CD4-positive, alpha-beta T cell (primary cell): Measurements from ENCODE around the gene C11orf21. TPM values are rescaled to one million over a fixed set of nuclear protein-coding genes. Genes with fewer than 3 reads are reported as not detected.

Experiments
- ATAC-seq: fragments of 200-7000 bp; cut with Tn5 transposase; one replicate; pipeline ENCODE4 v1.10.0; 2022; ENCODE audit warnings: mild to moderate bottlenecking; ENCODE audit not compliant: poor library complexity
- CTCF ChIA-PET: fragments of 350-600 bp; sonication (Branson Sonifier 250); formaldehyde crosslinking; loops from one replicate; lab custom pipeline; 2021; ENCODE audit warnings: antibody characterized with exemption, inconsistent platforms; lab: Charles Lee
- POLR2A ChIA-PET: fragments of 350-600 bp; sonication (Branson Sonifier 250); formaldehyde crosslinking; loops from one replicate; lab custom pipeline; 2021; ENCODE audit warnings: antibody characterized with exemption, inconsistent platforms; lab: Charles Lee
- DNase-seq, 14 experiments: peaks; one replicate each; pipeline ENCODE4 v3.0.0-alpha.2; 2013 to 2020; ENCODE audit warnings: mixed read lengths in 2 of 14
- H3K27ac ChIP-seq, 2 donors: one replicate each; pipeline versions ENCODE4 v1.5.1 to v1.7.0; 2013; ENCODE audit warnings: low read length in 2 of 2, low read depth in 1 of 2, mild to moderate bottlenecking in 1 of 2
- H3K27me3 ChIP-seq, 2 experiments: 1 replicate in 1 of 2; 2 replicates in 1 of 2; pipeline versions ENCODE4 v1.6.1 to v1.7.0; 2013; ENCODE audit warnings: low read length in 2 of 2, control low read depth in 1 of 2, mild to moderate bottlenecking in 1 of 2, moderate library complexity in 1 of 2; ENCODE audit not compliant: insufficient read depth in 2 of 2, control insufficient read depth in 1 of 2
- H3K36me3 ChIP-seq: one replicate; pipeline ENCODE4 v1.6.1; 2013; ENCODE audit warnings: low read length, control low read depth; ENCODE audit not compliant: insufficient read depth
- H3K4me1 ChIP-seq: one replicate; pipeline ENCODE4 v1.6.1; 2013; ENCODE audit warnings: low read length, control low read depth; ENCODE audit not compliant: insufficient read depth
- H3K4me3 ChIP-seq: one replicate; pipeline ENCODE4 v1.5.1; 2013; ENCODE audit warnings: mild to moderate bottlenecking, low read length, moderate library complexity
- H3K9me3 ChIP-seq, 2 experiments: 1 replicate in 1 of 2; 2 replicates in 1 of 2; pipeline versions ENCODE4 v1.6.1 to v1.7.0; 2013; ENCODE audit warnings: low read length in 2 of 2, mild to moderate bottlenecking in 2 of 2, control low read depth in 1 of 2, moderate library complexity in 1 of 2; ENCODE audit not compliant: control insufficient read depth in 1 of 2, insufficient read depth in 1 of 2
- H3K27ac Mint-ChIP-seq: one replicate; pipeline ENCODE4 v1.8.0; 2020; ENCODE audit warnings: mixed read lengths
- H3K27me3 Mint-ChIP-seq: one replicate; pipeline ENCODE4 v1.8.0; 2021; ENCODE audit warnings: mixed read lengths
- H3K36me3 Mint-ChIP-seq: one replicate; pipeline ENCODE4 v1.8.0; 2021; ENCODE audit warnings: low read depth, mixed read lengths
- H3K4me1 Mint-ChIP-seq: one replicate; pipeline ENCODE4 v1.8.0; 2021; ENCODE audit warnings: low read depth, mixed read lengths
- H3K4me3 Mint-ChIP-seq: one replicate; pipeline ENCODE4 v1.8.0; 2020; ENCODE audit warnings: mild to moderate bottlenecking, mixed read lengths
- H3K9me3 Mint-ChIP-seq: one replicate; pipeline ENCODE4 v1.8.0; 2020; ENCODE audit warnings: mixed read lengths
- intact Hi-C, 2 experiments: fragments of 100-400 bp; cut with DNase I in 1 of 2; cut with micrococcal nuclease in 1 of 2; formaldehyde crosslinking; loops; one replicate each; pipeline versions ENCODE4 v1.15.1 to v1.9.0; 2023 to 2025; cut with DNase I, micrococcal nuclease
- total RNA-seq, 174 experiments: library from RNA in 2 of 174; stranded (reverse) in 2 of 174; gene quantifications; one replicate each; pipeline ENCODE4 v1.2.3 and lab custom pipeline; 2021 to 2026
- TF ChIP-seq, protein P1 (sequence below): fragments of 200-600 bp; IDR thresholded peaks from one replicate; pipeline ENCODE4 v1.8.0; 2022; ENCODE audit warnings: antibody characterized with exemption, mild to moderate bottlenecking

C11orf21 gene
- total RNA-seq, 2 experiments from 2014 or later = 71.2 to 71.7 TPM

DNA sequence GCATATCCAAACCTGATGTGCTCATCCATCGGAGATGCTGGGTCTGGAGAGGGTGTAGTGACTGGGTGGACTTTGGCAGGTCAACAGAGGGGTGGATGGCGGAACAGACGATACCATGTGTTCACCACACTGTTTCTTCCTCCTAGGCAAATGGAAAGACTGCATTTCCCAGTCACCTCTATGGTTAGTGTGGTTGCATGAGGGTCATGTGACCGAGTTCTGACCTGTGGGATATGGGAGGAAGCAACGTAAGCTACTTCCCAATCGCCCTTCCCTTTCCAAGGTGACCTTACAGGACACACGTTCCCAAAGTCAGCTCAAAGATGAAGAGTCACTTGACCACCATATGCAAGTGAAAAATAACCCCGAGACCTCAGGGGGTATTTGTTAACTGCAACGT is 27.8 kb upstream of the C11orf21 start:
- CTCF ChIA-PET = no interaction called here
- Mint-ChIP-seq H3K4me1 (no peaks in the 10 kb centered on the region), H3K9me3 (no peaks in the 10 kb centered on the region), H3K36me3 (no peaks in the 10 kb centered on the region), H3K27me3 (peaks cover 10% of the 10 kb centered on the region), H3K4me3 (no peak overlapping the region), H3K27ac (no peak overlapping the region)
- POLR2A ChIA-PET = no interaction called here
- Histone ChIP-seq H3K9me3 (peaks cover 0 to 25% of the 10 kb centered on the region in 2 experiments), H3K36me3 (no peaks in the 10 kb centered on the region), H3K27ac (no peak overlapping the region), H3K4me1 (no peaks in the 10 kb centered on the region), H3K27me3 (peaks cover 4 to 6% of the 10 kb centered on the region in 2 experiments), H3K4me3 (no peak overlapping the region)
- no peak for DNase-seq
- no peak for ATAC-seq
- TF ChIP-seq, protein P1, sequence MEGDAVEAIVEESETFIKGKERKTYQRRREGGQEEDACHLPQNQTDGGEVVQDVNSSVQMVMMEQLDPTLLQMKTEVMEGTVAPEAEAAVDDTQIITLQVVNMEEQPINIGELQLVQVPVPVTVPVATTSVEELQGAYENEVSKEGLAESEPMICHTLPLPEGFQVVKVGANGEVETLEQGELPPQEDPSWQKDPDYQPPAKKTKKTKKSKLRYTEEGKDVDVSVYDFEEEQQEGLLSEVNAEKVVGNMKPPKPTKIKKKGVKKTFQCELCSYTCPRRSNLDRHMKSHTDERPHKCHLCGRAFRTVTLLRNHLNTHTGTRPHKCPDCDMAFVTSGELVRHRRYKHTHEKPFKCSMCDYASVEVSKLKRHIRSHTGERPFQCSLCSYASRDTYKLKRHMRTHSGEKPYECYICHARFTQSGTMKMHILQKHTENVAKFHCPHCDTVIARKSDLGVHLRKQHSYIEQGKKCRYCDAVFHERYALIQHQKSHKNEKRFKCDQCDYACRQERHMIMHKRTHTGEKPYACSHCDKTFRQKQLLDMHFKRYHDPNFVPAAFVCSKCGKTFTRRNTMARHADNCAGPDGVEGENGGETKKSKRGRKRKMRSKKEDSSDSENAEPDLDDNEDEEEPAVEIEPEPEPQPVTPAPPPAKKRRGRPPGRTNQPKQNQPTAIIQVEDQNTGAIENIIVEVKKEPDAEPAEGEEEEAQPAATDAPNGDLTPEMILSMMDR = no peak
- intact Hi-C loops = no loop called here

DNA sequence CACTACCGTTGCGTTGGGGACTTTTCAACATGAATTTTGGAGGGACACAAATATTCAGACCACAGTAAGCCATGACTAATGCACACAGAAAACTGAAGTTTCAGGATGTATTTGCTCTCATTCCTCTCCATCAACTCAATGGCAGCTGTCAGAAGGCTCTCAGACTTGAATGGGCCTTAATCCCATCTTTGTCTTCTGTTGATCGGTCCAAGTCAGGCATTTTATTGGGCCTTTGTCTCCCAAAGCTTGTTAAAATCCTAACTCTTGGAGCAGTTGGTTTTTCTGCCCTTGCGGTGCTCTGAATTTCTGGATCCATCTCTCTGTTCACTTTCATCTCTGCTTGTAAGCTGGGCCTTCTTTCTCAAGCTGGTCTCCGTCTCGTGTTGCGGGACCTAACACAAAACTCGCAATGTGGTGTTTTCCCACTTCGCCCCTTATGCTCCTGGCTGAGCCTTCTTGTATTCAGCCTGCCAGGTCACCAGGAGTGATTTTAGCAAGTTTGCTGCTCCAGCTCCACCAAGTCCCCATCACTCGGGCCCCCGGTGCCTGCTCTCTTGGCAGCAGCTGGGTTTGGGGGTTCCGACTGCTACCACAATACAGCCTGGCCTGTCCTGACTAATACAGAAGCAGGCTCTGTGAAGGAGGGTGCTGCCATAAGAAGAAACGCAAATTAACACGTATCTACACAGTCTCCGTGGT is 27.1 kb upstream of the C11orf21 start:
- Histone ChIP-seq H3K4me3 (no peak overlapping the region), H3K27ac (no peak overlapping the region), H3K36me3 (no peaks in the 10 kb centered on the region), H3K4me1 (no peaks in the 10 kb centered on the region), H3K27me3 (peaks cover 4 to 6% of the 10 kb centered on the region in 2 experiments), H3K9me3 (peaks cover 0 to 25% of the 10 kb centered on the region in 2 experiments)
- no peaks in the 10 kb centered on the region for H3K9me3 Mint-ChIP-seq
- H3K27ac Mint-ChIP-seq = no peak overlapping the region
- H3K27me3 Mint-ChIP-seq = peaks cover 10% of the 10 kb centered on the region
- CTCF ChIA-PET = no interaction called here
- intact Hi-C loops = no loop called here
- H3K4me3 Mint-ChIP-seq = no peak overlapping the region
- no peaks in the 10 kb centered on the region for H3K36me3 Mint-ChIP-seq
- TF ChIP-seq, protein P1 = no peak
- no peaks in the 10 kb centered on the region for H3K4me1 Mint-ChIP-seq
- POLR2A ChIA-PET = no interaction called here
- ATAC-seq = no peak
- no peak for DNase-seq

GRCh38 chr11:2328021-2328420 is 26.3 kb upstream of the C11orf21 start:
- no peaks in the 10 kb centered on the region for H3K4me1 ChIP-seq
- ChIA-PET POLR2A (no interaction called here), CTCF (no interaction called here)
- Mint-ChIP-seq H3K27ac (no peak overlapping the region), H3K4me1 (no peaks in the 10 kb centered on the region), H3K36me3 (no peaks in the 10 kb centered on the region), H3K4me3 (no peak overlapping the region), H3K9me3 (no peaks in the 10 kb centered on the region), H3K27me3 (peaks cover 10% of the 10 kb centered on the region)
- no peaks in the 10 kb centered on the region for H3K36me3 ChIP-seq
- H3K27me3 ChIP-seq = peaks cover 4 to 6% of the 10 kb centered on the region in 2 experiments
- no peak overlapping the region for H3K4me3 ChIP-seq
- DNase-seq (no peak), ATAC-seq (no peak)
- H3K27ac ChIP-seq = no peak overlapping the region
- peaks cover 0 to 25% of the 10 kb centered on the region in 2 experiments for H3K9me3 ChIP-seq
- intact Hi-C loops = no loop called here
- TF ChIP-seq, protein P1 = no peak
